H4 (cell line): ENCODE results near the gene TTLL7. TPM values are rescaled to one million over a fixed set of nuclear protein-coding genes. Genes with fewer than 3 reads are reported as not detected.
"Not testable (repeated sequence)": the region's sequence is repeated elsewhere in the genome, so short reads cannot be mapped to it uniquely, and the experiment has no call there.

Experiments used
- DNase-seq: peaks from one replicate; pipeline ENCODE4 v3.0.0-alpha.2; 2015; ENCODE audit warnings: low spot score
- total RNA-seq: library from RNA; depleted of rRNA; stranded (reverse); fragments of >200 nt; shearing (Covaris generic); gene quantifications from 2 replicates; pipeline ENCODE4 v1.2.3, GENCODE V29; 2014

Gene TTLL7
- total RNA-seq, 1 experiment from 2014 or later = 5.9 TPM

DNA sequence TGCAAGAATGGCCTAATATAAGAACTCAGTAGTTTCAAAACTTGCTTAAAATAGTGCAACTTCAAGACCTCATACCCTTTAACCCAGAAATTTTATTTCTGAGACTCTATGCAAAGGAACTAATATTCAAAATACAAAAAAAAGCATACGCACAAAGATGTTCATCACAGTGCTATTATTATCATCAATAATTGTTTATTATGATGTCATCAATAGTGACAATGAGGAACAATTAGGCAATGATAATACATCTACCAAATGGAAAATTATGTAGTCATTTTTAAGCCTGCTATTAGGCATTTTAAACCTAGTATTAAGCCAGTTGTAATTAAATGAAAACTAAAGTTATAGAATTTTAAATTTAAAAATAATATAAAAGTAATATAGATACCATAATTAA lies 3.3 kb downstream of the TTLL7 start:
- DNase-seq = no peak

DNA sequence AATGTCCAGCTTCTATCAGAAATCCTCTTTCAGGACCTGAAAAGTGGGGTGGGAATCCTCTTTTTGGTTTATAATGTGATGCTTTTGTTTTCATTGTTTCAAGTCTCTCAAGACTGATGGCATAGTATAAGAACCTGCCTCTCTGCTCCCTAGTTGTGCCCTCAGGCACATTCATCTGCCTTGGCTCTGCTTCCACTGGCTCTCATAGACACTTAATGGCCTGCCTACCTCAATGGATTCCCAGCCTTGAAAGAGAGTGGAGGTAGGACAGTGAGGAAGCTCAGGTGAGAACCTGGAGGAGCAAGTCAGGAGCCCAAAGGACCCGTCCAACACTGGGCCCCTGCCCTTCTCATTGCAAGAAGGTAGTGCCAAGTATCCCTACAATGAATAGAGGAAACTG lies 4.8 kb downstream of the TTLL7 start:
- no peak for DNase-seq

DNA sequence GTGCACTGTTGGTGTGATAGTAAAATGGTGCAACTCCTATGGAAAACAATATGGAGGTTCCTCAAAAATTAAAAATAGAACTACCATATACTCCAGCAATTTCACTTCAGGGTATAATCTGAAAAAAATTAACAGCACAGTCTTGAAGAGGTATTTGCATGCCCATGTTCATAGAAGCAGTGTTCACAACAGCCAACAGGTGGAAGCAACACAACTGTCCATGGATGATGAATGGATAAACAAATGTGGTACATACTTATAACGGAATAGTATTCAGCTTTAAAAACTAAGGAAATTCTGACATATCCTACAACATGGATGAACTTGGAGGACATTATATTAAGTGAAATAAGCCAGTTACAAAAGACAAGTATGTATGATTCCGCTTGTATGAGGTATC lies 8.2 kb downstream of the TTLL7 start:
- no peak for DNase-seq

DNA sequence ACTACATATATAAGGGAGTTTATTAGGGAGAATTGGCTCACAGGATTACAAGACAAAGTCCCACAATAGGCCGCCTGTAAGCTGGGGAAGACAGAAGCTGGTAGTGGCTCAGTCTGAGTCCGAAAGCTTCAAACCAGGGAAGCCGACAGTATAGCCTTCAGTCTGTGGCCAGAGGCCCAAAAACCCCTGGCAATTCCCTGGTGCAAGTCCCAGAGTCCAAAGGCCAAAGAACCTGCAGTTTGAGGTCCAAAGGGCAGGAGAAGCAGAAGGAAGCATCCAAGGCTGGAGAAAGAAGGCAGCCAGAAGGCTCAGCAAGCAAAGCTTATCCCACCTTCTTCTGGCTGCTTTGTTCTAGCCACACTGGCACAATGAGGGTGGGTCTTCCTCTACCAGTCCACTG lies 13.9 kb downstream of the TTLL7 start:
- no peak for DNase-seq

DNA sequence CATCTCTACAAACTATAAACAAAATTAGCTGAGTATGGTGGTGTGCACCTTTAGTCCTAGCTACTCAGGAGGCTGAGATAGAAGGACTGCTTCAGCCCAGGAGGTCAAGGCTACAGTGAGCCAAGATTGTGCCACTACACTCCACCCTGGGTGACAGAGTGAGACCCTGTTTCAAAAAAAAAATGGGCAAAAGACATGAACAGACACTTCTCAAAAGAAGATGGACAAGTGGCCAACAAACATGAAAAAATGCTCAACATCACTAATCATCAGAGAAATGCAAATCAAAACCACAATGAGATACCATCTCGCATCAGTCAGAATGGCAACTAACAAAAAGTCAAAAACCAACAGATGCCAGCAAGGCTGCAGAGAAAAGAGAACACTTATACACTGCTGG lies 15.0 kb downstream of the TTLL7 start:
- not testable (repeated sequence) for DNase-seq

DNA sequence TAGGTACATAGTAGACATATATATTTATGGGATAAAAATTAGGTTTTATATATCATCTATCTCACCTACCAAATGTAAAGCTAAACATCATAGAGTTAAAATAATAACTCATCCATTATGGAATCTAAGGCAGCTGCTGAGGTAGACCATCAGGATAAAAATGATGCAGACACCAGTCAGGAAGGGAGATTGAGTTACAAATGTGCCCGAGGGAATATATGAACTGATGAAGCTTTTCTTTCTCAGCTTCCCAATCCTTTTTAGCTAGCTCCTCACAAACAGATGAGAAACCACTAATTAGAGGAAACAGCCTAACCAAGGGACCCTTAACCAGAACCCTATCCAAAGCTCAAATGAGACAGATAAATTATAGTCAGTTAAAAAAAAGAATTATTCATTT lies 20.9 kb downstream of the TTLL7 start:
- no peak for DNase-seq

DNA sequence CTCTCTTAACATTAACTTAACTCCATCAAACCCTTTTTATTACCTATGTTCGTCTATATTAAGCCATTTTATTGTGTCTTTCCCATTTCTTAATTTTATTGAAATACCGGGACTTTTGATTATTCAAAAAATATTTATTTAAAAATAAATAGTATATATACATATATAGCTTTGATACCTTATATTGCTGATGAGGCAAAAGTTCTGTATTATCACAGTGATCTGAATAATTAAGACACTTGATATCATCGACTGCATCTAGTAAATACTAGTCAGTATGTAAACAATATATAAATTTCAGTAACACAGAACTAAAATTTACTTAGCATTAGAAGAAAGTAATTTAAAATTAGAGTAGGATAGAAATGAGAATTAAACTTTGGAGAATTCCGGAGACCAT lies 22.0 kb downstream of the TTLL7 start:
- no peak for DNase-seq

DNA sequence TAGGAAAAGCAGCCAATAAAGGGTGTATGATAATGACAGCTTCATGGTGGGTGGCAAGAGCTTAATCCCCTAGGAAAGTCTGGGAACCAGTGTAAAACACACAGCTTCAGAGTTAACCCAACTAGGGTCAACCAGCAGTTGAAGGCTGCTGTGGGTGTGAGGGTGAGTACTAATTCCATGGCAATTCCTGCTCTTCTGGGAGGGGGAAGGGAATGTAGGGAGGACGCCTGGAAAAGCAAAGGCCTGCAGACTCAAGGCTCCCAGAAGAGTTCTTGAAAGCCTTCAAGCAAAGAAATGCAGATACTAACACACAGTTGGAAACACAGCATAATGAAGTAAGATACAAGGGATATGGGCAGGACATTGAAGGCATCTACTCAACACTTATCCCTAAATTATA lies 28.1 kb downstream of the TTLL7 start:
- DNase-seq = no peak

DNA sequence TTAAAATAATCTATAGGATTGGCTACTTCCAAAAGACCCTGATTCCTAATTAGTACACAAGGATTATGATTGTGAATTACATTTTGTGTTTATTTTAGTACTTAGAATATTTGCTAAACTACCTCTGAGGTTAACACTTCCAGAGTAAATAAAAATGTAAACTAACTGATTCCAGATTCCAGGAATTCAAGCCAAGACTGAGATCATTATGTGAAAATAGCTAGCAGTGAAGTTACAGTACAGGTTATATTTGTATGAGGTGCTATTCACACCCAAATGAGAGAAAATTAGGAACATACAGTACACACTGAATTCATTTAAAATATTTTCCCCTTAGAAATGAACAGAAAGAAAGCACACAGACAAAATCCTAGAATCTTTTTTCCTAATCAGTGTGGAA lies 28.8 kb downstream of the TTLL7 start:
- no peak for DNase-seq

DNA sequence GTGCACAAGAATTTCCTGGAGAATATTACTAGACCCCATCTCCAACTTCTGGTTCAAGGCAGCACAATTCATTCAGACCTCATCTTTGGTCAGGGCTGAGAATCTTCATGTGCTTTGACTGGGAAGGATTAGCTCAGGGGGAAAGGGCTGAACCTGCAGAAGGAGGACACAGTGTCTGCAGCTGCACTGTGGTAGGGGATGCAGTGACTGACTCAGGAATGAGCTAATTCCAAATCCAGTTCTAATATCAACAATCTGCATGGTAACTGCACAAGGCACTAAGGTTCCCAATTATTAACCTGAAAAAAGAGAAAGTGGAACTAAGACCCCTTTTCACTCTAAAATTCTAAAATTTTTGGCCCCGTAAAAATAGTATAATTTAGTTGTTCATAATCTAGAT lies 31.6 kb downstream of the TTLL7 start:
- DNase-seq = no peak

DNA sequence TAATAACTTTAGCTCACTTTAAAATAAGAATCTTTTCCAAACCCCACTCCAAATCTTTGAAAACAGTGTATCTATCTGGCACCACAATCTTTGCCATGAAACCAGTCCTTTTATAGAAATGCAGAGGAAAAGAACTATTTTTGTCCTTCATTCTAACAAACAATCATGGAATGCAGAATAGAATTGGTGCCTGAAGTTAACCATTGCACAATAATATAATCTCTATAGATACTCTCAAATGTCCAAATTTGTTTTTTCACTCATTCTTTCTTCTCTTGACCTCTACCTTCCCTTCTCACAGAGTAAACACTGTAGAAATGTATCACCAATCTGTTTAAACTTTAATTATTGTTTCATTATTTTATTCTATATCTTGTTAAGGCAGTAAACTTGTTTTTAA lies 34.8 kb downstream of the TTLL7 start:
- DNase-seq = no peak

DNA sequence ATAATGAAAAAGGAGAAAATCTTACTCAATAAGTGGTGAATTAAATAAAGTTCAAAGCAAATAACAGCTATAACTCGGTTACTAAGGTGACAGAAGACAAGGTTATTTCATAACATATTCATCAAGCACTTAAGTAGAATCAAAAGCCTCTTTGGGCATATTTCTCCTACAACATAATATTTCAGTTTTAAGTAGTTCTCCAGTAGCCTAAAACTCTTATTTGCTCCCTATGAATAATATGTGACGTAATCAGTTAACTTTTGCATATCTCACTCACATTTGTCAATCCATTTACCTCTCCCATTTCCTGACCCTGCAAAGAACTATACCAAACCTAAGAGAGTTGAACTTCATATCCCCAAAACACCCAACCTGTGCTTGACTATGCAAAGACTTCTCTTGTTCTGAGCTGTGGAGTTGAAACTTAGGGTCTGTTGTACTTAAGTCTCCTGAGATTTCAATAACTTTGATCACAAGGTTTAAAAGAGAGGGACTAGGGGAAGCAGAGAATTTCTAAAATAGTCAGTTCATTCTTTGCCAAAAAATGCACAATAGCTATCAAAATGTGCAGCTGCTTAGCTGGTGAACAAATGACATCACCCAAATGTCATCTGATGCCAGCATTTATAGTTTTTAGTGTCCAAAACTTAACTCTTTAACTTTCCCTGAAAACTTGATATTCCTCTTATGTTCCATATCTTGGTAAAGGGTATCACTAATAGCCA lies 37.2 kb downstream of the TTLL7 start:
- no peak for DNase-seq

DNA sequence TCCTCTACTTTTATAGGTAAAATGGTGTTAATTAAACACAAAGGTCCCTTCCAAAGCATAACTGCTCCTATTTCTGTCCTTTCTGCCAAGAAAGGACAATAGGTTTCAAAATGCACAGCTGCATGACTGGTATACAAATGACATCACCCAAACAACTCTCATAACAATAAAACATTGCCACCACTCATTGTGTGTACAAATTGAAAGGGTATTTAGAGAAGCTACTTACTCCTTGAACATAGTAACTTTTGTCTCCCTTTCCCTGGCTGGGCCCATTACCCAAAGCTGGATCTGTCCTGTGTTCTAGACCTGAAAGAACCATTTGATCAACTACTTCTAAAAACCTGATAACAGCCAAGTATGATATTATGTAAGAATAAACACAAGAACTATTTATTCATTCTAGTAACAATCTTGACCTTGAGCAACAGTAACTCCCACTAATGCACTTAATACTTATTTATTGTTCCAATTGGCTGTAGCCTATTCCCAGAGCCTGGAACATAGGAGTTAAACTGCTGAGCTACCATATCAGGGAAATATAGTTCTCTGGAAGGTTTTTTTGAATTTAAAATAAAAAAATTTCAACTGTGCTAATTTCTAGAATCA lies 38.2 kb downstream of the TTLL7 start:
- DNase-seq = no peak

DNA sequence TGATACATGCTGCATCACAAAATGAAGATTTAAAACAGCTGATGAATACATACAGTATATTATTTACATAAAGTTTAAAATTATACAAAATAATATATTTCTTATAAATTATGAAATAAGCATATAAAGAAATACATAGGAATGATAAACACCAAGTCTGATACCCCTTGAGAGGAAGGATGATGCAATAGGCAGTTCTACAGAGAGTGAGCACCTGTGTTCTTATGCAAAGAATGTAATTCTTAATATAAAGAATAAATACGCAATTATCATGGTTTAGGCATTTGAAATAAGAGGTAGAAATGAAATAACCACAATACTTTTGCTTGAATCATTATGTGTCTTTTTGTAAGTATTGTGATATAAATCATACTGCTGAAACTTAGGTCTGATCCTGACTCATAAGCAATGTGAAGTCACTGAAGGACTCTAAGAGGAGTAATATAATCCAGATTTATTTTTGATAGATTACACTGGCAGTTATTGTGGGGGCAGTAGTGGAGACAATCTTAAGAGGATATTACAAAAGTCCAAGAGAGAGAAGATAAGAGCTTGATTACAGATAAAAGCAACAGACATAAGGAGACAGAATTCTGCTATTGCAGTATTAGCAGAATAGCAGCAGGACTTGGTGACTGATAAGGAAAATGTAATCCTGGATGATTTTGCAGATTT lies 39.0 kb downstream of the TTLL7 start:
- no peak for DNase-seq

DNA sequence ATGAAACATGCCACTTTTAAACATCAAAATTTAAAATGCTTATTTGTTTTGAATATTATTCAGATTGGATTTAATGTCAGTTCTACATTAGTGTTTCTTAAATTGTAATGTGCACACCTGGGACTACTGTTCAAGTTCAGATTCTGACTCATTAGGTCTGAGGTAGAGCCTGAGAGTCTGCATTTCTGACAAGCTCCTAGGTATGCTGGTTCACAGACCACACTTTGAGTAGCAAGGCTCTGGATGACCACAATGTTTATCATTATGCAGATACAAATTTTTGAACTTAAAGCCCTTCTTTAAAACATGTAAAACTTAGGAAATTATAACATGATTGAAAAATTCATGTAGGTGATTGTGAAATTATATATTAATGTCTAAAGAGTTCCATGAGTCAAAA lies 40.2 kb downstream of the TTLL7 start:
- DNase-seq = no peak

DNA sequence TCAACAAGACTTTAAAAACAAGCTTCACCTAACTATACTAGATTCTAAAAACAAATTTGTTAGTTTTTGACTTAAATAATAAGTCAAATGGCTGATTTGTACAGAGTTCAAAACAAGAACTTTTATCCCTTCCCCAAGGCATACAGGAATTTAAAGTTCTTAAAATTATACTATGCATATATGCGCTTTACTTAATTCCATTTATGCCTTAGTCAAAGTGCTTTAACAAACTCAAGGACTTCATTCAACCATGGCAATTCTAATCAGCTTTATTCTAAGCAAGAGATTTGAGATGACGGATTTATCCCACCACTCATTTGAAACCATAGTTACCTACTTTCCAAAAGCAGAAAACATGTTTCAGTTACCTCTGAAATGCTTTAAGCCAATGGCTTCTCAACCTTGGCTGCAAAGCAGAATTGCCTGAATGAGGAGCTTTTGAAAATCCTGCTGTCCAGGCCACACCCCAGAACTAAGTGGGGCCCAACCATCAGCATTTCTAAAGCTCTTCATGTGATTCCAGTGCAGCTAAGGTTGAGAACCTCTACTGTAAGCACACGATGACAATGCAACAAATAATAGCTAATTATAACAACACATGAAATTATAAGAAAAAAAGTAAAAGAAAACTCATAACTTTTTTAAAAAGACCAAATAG lies 44.6 kb downstream of the TTLL7 start:
- no peak for DNase-seq

DNA sequence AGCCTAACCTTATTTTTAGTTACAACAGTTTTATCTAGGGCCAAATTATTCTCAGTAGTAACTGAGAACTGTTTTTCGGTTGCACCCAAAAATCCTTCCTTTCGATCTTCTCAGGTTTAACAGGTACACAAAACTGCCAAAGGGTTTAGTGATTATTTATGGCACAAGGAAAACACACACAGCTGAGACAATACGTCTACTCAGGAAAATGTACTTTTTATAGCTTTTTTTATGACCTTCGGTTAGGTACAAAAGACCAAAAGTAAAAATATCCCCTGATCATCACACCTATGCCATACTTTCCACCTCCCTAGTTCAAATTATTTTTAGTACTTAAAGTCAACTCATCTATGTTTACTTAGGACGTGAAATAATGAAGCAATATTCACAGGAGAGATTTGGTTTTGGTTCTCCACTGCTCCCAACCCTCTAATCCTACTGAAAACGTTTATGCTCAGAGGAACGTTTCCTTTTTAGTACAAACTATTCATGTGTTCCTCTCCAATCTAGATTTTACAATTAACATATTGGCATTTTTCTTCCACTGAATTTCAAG lies 48.7 kb downstream of the TTLL7 start:
- DNase-seq = no peak

DNA sequence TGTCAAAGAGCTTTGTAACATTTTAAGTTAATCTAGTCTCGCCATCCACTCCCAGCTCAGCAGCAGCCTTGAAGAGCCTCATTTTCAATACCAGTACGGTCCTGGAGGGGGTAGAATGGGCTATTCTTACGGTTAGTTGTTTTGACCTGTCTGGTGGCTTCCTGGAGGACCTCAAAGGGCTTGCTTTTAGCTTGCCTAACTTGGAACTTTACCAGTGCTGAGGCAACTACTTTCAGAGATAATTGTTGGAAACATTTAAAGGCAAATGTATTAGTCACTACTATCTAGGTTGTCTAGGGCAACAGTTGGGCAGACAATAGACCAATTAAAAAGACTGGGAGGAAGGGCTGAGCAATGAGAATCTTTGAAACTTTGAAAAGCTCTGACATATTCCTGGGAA lies 56.0 kb downstream of the TTLL7 start:
- DNase-seq = no peak

DNA sequence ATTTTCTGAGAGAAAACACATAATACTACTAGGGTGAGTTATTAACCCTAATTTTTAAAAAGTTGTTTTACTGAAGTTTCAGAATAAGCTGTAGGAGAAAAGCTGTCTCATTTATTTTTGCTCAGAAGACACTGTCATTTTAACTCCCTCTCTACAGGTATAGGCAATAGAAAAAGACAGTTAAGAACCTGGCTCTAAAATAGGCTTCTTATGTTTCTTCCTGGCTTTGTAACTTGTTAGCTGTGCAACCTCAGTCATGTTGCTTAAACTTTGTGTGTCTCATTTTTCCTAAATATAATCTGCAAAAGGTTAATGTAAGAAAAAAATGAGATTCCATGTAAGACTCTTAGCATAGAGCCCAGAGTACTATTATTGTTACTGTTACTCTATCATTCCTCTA lies 64.4 kb downstream of the TTLL7 start:
- no peak for DNase-seq

DNA sequence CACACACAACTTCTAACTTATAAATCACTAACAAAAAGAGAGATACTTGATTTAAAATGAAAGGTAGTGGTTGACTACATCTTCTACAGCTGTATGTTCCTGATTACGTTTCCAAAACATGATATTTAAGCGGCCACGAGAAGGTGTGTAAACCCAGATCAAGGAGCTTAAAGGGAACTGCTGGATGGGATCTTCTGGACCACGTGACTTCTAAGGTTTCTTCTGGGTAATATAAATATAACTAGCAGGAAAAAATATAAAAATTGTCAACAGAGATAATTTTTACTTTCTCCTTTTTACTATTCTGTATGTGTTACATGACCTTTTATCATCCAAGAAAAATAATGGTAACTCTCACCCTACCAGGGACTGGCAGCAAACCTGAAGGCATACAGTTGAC lies 66.2 kb downstream of the TTLL7 start:
- no peak for DNase-seq

DNA sequence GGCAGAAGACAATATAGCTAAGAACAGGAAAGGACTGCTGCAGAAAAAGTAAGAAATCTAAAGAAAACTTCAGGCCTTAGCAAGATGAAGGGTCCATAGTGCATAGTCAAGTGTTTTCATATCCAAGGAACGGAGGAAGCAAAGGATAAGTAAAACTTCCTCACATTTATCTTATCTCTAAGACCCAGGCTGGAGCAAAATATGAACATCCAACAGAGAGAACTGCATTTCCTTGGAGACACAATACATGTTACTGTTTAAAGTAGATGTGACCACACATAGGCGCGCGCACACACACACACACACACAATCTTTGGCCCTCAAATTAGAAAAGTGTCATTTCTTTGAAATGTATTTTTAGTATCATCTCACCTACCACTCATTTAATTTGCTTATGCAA lies 66.7 kb downstream of the TTLL7 start:
- no peak for DNase-seq

DNA sequence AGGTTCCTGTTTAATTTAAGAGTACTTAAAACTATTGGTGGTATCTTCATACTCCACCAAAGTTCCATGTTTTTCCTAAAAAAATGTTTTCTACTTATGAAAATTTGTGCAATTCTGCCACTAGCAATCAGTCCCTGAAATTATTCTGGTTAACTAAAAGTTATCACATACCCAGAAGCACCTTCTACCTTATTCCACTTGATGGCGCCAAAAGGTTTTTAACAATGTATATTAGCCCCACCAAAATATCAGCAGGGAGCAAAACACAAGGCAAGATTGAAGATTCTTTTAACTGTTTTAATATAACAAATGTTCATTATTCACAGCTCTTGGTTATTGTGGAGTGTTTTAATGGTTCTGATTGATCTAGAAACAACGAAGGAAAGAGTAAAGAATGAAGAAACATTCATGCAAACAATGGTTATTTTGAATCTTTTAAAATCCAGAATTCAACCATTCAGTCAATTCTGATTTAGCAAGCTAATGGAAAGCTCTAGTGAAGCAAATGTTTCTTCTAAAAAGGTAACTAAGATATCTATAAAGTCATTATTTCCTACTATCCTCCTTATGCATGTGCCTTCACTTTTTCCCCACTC lies 67.2 kb downstream of the TTLL7 start:
- DNase-seq = peak; percentile 15
